ENCODE results near the gene KIAA0586.
"Not testable (repeated sequence)": the region's sequence is repeated elsewhere in the genome, so short reads cannot be mapped to it uniquely, and the experiment has no call there.

The KIAA0586 gene

DNA sequence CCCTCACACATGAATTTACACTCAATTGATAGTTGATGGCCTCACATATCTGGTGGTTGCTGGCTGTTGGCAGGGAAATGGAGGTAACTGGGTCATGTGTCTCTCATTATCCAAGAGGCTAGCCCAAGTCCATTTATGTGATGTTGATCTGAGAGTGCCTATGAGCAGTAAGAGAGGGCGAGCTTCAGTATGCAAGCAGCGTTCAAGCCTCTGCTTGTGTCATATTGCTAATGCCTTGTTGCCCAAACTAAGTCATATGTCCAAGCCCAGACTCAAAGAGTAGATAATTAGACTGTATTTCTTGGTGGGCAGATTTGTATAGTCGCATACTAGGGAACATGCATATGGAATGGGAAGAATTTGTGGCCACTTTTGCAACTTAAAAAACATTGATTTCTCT lies 126.4 kb downstream of the KIAA0586 start:
- no peak for DNase-seq

DNA sequence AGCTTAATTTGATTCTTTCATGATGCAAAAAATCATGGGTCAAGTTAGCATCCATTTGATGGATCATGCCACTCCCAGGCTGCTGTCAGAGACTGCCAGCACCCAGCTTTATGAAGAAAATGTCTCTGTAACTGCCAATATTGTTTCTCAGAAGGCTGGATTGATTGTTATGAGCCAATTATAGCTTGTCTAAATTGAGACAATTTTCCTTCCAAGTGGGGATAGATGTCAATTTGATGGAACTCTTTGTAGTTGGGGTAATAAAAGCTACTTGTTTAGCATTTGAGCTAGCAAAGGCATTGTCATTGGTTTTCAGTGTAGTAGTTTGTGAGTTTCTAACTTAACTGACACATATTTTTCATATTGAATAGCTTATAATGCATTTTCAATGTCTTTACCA lies 128.1 kb downstream of the KIAA0586 start:
- no peak for DNase-seq

- no peak for DNase-seq
These were observed 129.7 kb downstream of the KIAA0586 start for GRCh38 chr14:58557242-58557641.

- DNase-seq: no peak
These were observed 132.7 kb downstream of the KIAA0586 start for GRCh38 chr14:58560208-58560607.

GRCh38 chr14:58562141-58562540 lies 134.6 kb downstream of the KIAA0586 start:
- DNase-seq: no peak

DNA sequence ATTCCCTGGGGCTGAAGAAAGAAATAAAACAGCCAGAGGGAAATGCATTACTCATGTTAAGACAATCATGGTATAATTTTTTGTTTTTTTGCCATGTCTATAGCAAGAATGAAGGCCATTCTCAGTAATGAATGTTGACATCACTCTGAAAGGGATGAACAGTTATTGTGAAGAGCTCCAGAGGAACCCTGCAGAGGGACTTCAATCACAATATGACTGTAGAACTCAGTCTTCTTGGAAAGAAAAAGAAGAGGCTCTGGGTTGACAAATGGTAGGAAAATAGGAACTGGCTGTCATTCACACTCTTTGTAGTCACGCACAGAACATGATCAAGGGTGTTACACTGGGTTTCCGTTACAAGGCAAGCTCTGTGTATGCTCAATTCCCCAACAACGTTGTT lies 136.5 kb downstream of the KIAA0586 start:
- DNase-seq: no peak

GRCh38 chr14:58565832-58566231 lies 138.3 kb downstream of the KIAA0586 start:
- DNase-seq: no peak

DNA sequence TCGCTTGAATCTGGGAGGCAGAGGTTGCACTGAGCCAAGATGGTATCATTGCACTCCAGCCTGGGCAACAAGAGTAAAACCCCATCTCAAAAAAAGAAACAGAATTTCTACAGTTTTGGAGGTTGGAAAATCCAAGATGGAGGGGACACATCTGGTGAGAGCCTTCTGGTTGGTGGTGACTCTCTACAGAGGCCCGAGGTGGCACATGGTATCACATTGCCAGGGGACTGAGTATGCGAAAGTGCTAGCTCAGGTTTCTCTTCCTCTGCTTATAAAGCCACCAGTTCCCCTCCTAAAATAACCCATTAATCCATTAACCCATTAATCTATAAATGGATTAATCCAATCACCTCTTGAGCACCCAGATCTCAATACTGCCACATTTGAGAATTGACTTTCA lies 139.5 kb downstream of the KIAA0586 start:
- DNase-seq: no peak

DNA sequence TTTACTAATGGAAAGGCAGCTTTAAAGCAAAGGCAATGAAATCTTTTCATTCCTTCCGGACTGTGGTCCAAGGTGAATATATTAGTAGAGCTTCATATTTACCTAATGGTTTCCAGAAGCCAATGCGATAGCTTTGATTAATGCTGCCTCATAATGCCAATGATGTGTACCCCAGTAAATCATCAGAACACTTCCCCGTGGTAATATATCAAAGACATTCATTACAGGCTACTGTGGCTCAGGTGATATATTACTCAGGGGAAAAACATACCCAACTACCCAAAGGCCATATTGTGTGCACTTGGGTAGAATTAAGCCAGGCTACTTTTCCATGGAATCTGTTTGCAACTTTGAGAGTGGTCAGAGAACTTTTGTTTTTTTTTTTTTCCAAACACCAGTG lies 140.8 kb downstream of the KIAA0586 start:
- no peak for DNase-seq

GRCh38 chr14:58571256-58571655 lies 143.7 kb downstream of the KIAA0586 start:
- no peak for DNase-seq

DNA sequence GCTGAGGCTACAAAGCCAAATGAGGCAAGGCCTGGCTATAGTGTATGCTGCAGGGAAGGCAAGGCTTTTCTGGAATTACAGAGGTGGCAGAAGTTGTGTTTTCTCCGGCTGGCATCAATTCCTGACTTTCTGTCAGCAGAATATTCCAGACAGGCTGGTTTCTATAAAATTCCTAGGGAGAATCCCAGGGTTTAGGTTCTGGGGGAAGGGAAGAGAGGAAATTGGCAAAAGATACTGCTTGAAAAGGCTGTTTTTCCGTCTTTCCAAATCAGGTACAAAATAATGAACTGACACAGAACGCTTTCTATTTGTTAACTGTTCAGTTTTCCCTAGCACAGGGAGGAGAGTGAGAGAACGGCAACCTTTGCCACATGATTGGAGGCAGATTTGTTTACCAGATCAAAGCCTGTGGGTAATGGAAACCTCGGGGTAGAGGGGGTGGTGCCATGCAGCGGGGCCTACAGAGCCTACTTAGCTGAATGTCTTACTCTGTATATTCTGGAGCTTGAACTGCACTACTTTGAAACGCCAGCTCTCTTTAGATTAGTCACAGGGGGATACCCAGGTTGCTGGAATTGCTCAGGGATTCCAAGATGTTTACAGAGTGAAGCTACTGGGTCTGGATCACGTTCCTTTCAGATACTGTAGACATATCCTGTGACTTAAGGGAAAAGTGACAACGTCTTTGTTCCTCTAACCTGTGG lies 144.4 kb downstream of the KIAA0586 start:
- DNase-seq: no peak

DNA sequence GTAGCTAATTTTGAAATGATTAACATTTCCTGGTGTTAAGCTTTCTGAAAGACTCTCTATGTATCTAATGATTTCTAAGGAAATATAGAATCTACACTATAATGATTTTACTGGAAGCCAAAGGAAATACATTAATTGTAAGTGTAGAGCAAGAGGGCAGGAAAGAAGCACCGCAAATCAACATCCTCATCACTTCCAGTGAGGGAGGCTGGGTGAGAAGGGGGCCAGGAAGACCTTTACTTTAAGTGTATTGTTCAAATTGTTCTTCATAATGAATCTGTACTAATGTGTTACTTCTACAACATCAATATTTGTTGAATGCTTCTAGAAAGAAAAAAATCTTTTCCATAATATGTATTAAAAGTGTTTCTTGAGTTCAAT lies 144.9 kb downstream of the KIAA0586 start:
- DNase-seq: no peak

DNA sequence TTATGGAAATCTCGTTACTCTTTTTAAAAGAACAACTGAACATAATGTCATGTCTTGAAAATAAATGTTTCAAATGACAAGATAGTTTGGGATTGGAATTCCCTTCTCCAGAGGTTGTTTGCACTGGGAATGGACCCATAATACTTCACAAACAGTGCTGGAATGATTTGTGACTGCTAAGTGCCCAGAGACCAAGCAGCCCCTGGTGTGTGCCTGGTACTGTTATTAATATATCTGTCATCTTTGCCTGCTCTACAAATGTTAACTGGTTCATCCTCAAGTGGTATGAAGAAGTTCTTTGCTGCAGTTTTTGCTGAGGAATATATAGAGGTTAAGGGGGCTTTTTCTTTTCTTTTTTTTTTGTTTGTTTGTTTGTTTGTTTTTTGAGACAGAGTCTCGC lies 145.3 kb downstream of the KIAA0586 start:
- DNase-seq: no peak

DNA sequence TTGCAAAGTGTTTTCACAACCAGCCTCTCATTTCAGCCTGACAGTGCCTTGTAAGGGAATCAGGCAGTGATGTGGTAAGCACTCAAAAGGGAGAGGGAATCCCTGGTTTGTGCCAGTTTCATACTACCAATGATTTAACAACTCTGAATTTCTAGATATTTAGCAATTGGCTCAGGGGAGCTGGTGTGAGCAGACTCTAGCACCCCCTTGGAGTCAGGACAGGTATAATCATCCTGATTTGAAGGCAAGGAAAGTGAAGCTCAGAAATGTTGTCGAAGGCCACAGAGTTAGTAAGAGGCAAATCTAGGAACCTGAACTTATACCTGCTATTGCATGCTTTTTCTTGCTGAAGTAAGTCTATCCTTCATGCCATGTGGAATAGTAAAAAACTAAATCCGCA lies 147.1 kb downstream of the KIAA0586 start:
- DNase-seq: no peak

GRCh38 chr14:58575956-58576355 lies 148.4 kb downstream of the KIAA0586 start:
- no peak for DNase-seq

DNA sequence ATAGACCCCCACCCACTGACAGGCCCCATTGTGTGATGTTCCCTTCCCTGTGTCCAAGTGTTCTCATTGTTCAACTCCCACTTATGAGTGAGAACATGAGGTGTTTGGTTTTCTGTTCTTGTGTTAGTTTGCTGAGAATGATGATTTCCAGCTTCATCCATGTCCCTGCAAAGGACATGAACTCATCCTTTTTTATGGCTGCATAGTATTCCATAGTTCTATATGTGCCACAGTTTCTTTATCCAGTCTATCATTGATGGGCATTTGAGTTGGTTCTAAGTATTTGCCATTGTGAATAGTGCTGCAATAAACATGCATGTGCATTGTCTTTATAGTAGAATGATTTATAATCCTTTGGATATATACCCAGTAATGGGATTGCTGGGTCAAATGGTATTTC lies 152.5 kb downstream of the KIAA0586 start:
- DNase-seq: not testable (repeated sequence)

- DNase-seq: not testable (repeated sequence)
These were observed 153.9 kb downstream of the KIAA0586 start for GRCh38 chr14:58581389-58581788.

GRCh38 chr14:58584383-58584782 lies 156.9 kb downstream of the KIAA0586 start:
- no peak for DNase-seq

DNA sequence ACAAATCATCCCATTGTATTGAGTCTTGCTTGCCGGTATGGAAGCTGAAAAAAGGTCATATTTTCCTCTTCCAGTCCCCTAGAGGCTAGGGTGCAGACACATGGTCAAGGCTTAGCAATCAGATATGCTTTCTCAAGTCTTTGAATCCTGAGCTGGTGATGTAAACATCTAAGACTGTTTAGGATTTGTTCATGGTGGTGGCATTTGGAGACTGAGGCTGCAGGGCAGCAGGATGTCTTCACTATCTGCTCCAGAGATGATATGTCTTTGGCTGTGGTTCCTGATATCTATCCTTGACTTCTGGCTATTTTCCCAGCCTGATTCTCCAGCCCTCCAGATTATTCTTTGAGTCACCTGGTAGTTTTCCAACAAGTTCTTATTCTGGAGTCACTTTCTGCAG lies 159.8 kb downstream of the KIAA0586 start:
- no peak for DNase-seq

- DNase-seq: not testable (repeated sequence)
These were observed 160.8 kb downstream of the KIAA0586 start for GRCh38 chr14:58588321-58588720.

GRCh38 chr14:58593977-58594376 lies 166.5 kb downstream of the KIAA0586 start:
- no peak for DNase-seq

DNA sequence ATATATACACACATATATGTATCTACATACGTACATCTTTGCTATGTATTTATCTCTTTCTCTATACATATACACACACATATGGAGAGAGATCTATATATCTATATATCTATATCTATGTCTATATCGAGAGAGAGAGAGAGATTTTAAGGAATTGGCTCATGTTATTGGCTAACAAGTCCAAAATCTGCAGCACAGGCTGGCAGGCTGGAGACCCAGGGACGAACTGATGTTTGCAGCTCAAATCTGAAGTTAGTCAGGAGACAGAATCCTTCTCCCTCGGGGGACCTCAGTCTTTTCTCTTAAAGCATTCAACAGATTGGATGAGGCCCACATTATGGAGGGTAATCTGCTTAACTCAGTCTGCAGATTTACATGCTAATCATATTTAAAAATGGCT lies 169.5 kb downstream of the KIAA0586 start:
- no peak for DNase-seq

DNA sequence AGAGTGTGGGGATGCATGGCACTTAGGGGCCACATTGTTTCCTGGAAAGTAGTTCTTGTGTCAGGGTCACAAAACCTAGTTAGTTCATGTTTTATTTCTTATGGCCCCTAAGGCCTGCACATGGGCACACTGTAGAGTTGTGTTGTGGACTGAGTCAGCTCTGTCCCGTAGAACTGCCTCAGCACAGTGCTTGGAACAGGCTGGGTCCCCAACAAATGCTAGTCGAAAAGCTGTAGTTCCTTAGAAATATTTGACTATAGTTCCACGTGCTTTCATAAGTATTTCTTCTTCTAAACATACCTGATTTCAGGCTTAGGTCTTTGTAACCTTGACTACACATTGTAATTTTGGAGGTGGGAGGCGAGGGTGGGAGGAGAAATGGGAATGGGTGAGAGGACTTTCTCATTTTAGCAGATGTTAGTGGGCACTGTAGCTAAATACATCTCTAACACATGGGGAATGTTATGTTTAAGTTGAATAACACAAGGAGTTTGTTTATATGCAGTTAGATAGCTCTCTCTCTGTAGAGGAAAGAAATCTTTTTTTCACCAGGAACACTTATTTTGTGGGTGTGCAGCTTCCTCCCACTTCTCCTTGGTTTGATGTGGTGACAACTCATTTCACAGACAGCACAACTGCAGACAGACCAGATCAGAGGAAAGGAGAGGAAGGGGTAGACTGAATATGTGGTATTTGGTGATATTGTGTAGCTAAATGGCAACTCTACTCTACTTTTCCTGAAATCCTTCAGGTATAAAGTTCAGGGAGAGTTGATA lies 170.7 kb downstream of the KIAA0586 start:
- no peak for DNase-seq

- DNase-seq: no peak
These were observed 171.4 kb downstream of the KIAA0586 start for GRCh38 chr14:58598804-58599525.
